Transverse colon (tissue), 4 donors: ENCODE data around the gene NOTCH1. TPM values are rescaled to one million over a fixed set of nuclear protein-coding genes. Genes with fewer than 3 reads are reported as not detected.

Source experiments
- DNase-seq: peaks from one replicate; pipeline ENCODE4 v3.0.0-alpha.2; 2019
- H3K27ac ChIP-seq, 4 donors: fragments of 200-600 bp; sonication (generic); 2 replicates each; pipeline ENCODE4 v1.5.1; 2016 to 2018; ENCODE audit warnings: inconsistent platforms in 4 of 4
- H3K27me3 ChIP-seq: fragments of 200-600 bp; sonication (generic); 2 replicates; pipeline ENCODE4 v1.5.1; 2017; ENCODE audit warnings: inconsistent platforms
- H3K36me3 ChIP-seq, 4 donors: fragments of 200-600 bp; sonication (generic); 2 replicates each; pipeline ENCODE4 v1.5.1; 2017 to 2019; ENCODE audit warnings: inconsistent platforms in 4 of 4
- H3K4me1 ChIP-seq, 4 donors: fragments of 200-600 bp; sonication (generic); 2 replicates each; pipeline ENCODE4 v1.5.1; 2017 to 2020; ENCODE audit warnings: inconsistent platforms in 4 of 4
- H3K4me3 ChIP-seq, 4 donors: fragments of 200-600 bp; sonication (generic); 1 replicate in 1 of 4; 2 replicates in 3 of 4; pipeline versions ENCODE4 v1.5.1 to v1.6.1; 2017 to 2019; ENCODE audit warnings: inconsistent platforms in 4 of 4
- H3K9me3 ChIP-seq, 2 donors: fragments of 200-600 bp; sonication (generic); 2 replicates each; pipeline ENCODE4 v1.5.1; 2017 to 2019; ENCODE audit warnings: inconsistent platforms in 2 of 2
- EP300 ChIP-seq: sonication (generic); formaldehyde crosslinking; IDR thresholded peaks from one replicate; pipeline ENCODE4 v1.6.1; 2017; ENCODE audit warnings: antibody characterized with exemption, low read depth
- POLR2A ChIP-seq: fragments of 450-650 bp; IDR thresholded peaks from one replicate; pipeline ENCODE4 v1.6.1; 2016; ENCODE audit warnings: antibody characterized with exemption, mild to moderate bottlenecking, moderate library complexity
- POLR2AphosphoS5 ChIP-seq, 3 donors: sonication (generic); formaldehyde crosslinking; IDR thresholded peaks; one replicate each; pipeline ENCODE4 v1.6.1; 2016; ENCODE audit warnings: antibody characterized with exemption in 3 of 3
- WGBS, 2 donors: methylation state at CpG; one replicate each; pipeline ENCODE4 v1.1.5; 2018; ENCODE audit warnings: low coverage in 1 of 2; 5-methylcytosine and 5-hydroxymethylcytosine counted together
- in situ Hi-C, 4 donors: fragments of 200-750 bp; cut with MboI; loops; one replicate each; pipeline versions ENCODE4 v1.15.0 to v1.15.1; 2017; ENCODE audit warnings: low sequenced_read_pairs in 3 of 4, low pct_ligation_motif_present in 1 of 4, low pct_unique_long_range_greater_than_20kb in 1 of 4
- intact Hi-C: fragments of 100-400 bp; cut with DNase I; formaldehyde crosslinking; loops from one replicate; pipeline ENCODE4 v1.15.1; 2023; ENCODE audit warnings: low total_unique reads
- total RNA-seq, 4 donors: library from RNA; depleted of rRNA; stranded (reverse); fragments of >200 nt; gene quantifications; one replicate each; pipeline ENCODE4 v1.1.0, GENCODE V29; 2016
- TF ChIP-seq, protein P1 (sequence below), 5 experiments: fragments of 200-600 bp in 3 of 5; fragments of 450-650 bp in 2 of 5; sonication (generic) in 3 of 5; IDR thresholded peaks; 1 replicate in 2 of 5; 2 replicates in 3 of 5; pipeline ENCODE4 v1.5.1; 2016 to 2017; ENCODE audit warnings: antibody characterized with exemption in 5 of 5, inconsistent platforms in 3 of 5, mild to moderate bottlenecking in 2 of 5, moderate library complexity in 1 of 5

The NOTCH1 gene
- total RNA-seq, 4 donors from 2014 or later: 48.2 to 154 (median 98.2) TPM

- no peaks in the 10 kb centered on the region for H3K27me3 ChIP-seq
- no peak for TF ChIP-seq POLR2A
- TF ChIP-seq, protein P1, sequence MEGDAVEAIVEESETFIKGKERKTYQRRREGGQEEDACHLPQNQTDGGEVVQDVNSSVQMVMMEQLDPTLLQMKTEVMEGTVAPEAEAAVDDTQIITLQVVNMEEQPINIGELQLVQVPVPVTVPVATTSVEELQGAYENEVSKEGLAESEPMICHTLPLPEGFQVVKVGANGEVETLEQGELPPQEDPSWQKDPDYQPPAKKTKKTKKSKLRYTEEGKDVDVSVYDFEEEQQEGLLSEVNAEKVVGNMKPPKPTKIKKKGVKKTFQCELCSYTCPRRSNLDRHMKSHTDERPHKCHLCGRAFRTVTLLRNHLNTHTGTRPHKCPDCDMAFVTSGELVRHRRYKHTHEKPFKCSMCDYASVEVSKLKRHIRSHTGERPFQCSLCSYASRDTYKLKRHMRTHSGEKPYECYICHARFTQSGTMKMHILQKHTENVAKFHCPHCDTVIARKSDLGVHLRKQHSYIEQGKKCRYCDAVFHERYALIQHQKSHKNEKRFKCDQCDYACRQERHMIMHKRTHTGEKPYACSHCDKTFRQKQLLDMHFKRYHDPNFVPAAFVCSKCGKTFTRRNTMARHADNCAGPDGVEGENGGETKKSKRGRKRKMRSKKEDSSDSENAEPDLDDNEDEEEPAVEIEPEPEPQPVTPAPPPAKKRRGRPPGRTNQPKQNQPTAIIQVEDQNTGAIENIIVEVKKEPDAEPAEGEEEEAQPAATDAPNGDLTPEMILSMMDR (IDR thresholded peaks at IDR 0.05): no peak
- TF ChIP-seq EP300: no peak
- TF ChIP-seq POLR2AphosphoS5 (IDR thresholded peaks at IDR 0.05): no peak
- WGBS, 2 donors: 62% methylated on average over 21 of the region's 21 CpGs; no CpG with 5 or more reads in 1 of the 2 donors
- peak overlapping the region in 1 of 4 donors; percentile 18 for H3K4me3 ChIP-seq
- DNase-seq: no peak
- H3K36me3 ChIP-seq: no peaks in the 10 kb centered on the region
- H3K27ac ChIP-seq: peak overlapping the region; percentile 85 to 99 (median 91)
- intact Hi-C loops (no loop called here), in situ Hi-C loops (no loop called here)
- peaks cover 71 to 93% (median 78%) of the 10 kb centered on the region in 4 donors for H3K4me1 ChIP-seq
- no peaks in the 10 kb centered on the region for H3K9me3 ChIP-seq
Measured at GRCh38 chr9:136537896-136538598, 7.8 kb downstream of the NOTCH1 start.

- 87 to 88% methylated on average over 3 to 7 of the region's 7 CpGs for WGBS, 2 donors
- DNase-seq: no peak
- TF ChIP-seq EP300: no peak
- no peak for TF ChIP-seq POLR2AphosphoS5 (IDR thresholded peaks at IDR 0.05)
- no peak for TF ChIP-seq POLR2A
- TF ChIP-seq, protein P1 (IDR thresholded peaks at IDR 0.05): no peak
- no peaks in the 10 kb centered on the region for H3K9me3 ChIP-seq
- H3K27me3 ChIP-seq: no peaks in the 10 kb centered on the region
- no peaks in the 10 kb centered on the region for H3K36me3 ChIP-seq
- intact Hi-C loops (no loop called here), in situ Hi-C loops (no loop called here)
- H3K27ac ChIP-seq: peak overlapping the region in 3 of 4 donors; percentile 85 to 99 (median 93)
- H3K4me1 ChIP-seq: peaks cover 73 to 93% (median 77%) of the 10 kb centered on the region in 4 donors
- no peak overlapping the region for H3K4me3 ChIP-seq
Measured at GRCh38 chr9:136537411-136537810, 8.4 kb downstream of the NOTCH1 start.

DNA sequence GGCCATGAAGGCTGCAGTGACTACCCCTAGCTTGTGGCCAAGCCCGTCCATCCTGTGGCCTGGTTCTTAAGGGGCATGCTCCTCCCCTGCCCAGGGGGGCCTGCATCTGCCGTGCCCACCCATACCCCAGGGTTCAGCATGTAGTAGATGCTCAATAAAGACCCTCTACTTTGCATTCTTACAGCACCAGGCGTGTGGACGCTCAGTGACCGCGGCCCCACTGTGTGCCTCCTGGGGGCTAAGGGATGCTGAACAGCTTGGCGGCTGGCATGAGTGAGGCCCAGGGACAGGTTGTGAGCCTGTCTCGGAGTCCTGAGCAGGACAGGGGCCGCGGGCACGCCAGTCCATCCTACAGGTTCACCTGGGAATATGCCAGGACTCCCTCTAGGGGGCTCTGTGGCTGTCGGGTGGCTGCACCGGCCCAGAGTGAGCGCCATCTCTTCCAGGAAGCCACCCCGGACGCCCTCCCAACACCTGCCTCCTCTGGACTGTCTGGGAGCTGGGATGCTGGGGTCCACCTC, 9.1 kb downstream of the NOTCH1 start:
- intact Hi-C loops (no loop called here), in situ Hi-C loops (no loop called here)
- TF ChIP-seq POLR2A (no peak), EP300 (no peak), POLR2AphosphoS5 (IDR thresholded peaks at IDR 0.05) (no peak)
- TF ChIP-seq, protein P1 (IDR thresholded peaks at IDR 0.05): no peak
- no peak overlapping the region for H3K4me3 ChIP-seq
- H3K36me3 ChIP-seq: no peaks in the 10 kb centered on the region
- peaks cover 76 to 94% (median 77%) of the 10 kb centered on the region in 4 donors for H3K4me1 ChIP-seq
- DNase-seq: no peak
- no peaks in the 10 kb centered on the region for H3K27me3 ChIP-seq
- no peaks in the 10 kb centered on the region for H3K9me3 ChIP-seq
- WGBS, 2 donors: 87% methylated on average over 8 of the region's 16 CpGs; no CpG with 5 or more reads in 1 of the 2 donors
- H3K27ac ChIP-seq: no peak overlapping the region

DNA sequence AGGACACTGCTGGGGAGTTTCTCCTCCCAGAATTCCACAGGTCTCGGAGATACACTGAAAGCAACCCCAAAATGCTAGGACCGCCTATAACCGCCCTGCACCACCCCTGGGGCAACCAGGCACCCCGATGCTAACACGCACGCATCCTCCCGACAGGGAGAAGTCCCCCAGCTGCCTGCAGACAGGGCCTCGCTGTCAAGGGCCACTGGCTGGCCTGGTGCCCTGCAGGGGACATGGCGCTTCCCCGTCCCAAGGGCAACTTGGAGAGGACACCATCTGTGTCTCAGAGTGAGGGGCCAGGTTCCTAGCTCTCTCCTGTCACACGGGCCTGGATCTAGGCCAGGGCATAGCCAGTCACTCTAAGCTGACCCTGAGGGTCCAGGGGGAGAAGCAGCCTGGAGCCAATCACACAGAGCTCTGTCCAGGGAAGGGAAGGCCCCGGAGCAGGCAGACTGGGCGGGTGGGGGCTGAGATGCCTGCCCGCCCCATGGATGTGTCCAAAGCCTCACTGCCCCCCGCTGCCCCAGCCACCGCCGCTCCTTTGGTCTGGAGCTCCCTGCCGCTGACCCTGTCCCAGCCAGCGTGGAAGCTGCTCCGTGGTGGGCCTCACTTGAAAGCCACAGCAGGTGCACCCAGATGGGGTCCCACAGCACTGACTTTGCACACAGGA, 9.7 kb downstream of the NOTCH1 start:
- in situ Hi-C loops (no loop called here), intact Hi-C loops (no loop called here)
- H3K9me3 ChIP-seq: no peaks in the 10 kb centered on the region
- no peak overlapping the region for H3K4me3 ChIP-seq
- no peaks in the 10 kb centered on the region for H3K36me3 ChIP-seq
- H3K27me3 ChIP-seq: no peaks in the 10 kb centered on the region
- WGBS, 2 donors: 88% methylated on average over 19 of the region's 20 CpGs; no CpG with 5 or more reads in 1 of the 2 donors
- peaks cover 77 to 94% (median 78%) of the 10 kb centered on the region in 4 donors for H3K4me1 ChIP-seq
- no peak overlapping the region for H3K27ac ChIP-seq
- TF ChIP-seq EP300: no peak
- no peak for TF ChIP-seq POLR2AphosphoS5 (IDR thresholded peaks at IDR 0.05)
- TF ChIP-seq, protein P1 (IDR thresholded peaks at IDR 0.05): no peak
- TF ChIP-seq POLR2A: no peak
- DNase-seq: no peak
